NT2/D1 (cell line): Measurements from ENCODE around the gene ASS1.

Source experiments
- YY1 ChIP-seq: IDR thresholded peaks from 2 replicates; pipeline ENCODE4 v1.6.1; 2011; ENCODE audit not compliant: insufficient read length, insufficient read depth
- ZNF274 ChIP-seq: IDR thresholded peaks from 2 replicates; pipeline ENCODE4 v1.6.1; 2011; ENCODE audit warnings: mild to moderate bottlenecking, low read depth, low read length

GRCh38 chr9:130421802-130422276 is 22.9 kb upstream of the ASS1 start:
- TF ChIP-seq ZNF274 (no peak), YY1 (no peak)
